ENCODE measurements around the gene DHX57. TPM values are rescaled to one million over a fixed set of nuclear protein-coding genes. Genes with fewer than 3 reads are reported as not detected.

The DHX57 gene
- total RNA-seq, 1 donor from 2014 or later, result 12.5 TPM

- no peak overlapping the region for H3K4me3 ChIP-seq (ENCODE audit: low read depth, low read length)
- DNase-seq (ENCODE audit: low read depth), result no peak
- TF ChIP-seq, protein P1, sequence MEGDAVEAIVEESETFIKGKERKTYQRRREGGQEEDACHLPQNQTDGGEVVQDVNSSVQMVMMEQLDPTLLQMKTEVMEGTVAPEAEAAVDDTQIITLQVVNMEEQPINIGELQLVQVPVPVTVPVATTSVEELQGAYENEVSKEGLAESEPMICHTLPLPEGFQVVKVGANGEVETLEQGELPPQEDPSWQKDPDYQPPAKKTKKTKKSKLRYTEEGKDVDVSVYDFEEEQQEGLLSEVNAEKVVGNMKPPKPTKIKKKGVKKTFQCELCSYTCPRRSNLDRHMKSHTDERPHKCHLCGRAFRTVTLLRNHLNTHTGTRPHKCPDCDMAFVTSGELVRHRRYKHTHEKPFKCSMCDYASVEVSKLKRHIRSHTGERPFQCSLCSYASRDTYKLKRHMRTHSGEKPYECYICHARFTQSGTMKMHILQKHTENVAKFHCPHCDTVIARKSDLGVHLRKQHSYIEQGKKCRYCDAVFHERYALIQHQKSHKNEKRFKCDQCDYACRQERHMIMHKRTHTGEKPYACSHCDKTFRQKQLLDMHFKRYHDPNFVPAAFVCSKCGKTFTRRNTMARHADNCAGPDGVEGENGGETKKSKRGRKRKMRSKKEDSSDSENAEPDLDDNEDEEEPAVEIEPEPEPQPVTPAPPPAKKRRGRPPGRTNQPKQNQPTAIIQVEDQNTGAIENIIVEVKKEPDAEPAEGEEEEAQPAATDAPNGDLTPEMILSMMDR (IDR thresholded peaks at IDR 0.05; ENCODE audit: insufficient read depth, low read length, poor library complexity, severe bottlenecking), result no peak
- H3K36me3 ChIP-seq (ENCODE audit: control insufficient read depth, insufficient read depth, low read length), result no peaks in the 10 kb centered on the region
- no peaks in the 10 kb centered on the region for H3K27me3 ChIP-seq (ENCODE audit: control insufficient read depth, insufficient read depth, low read length)
These were observed 32.2 kb upstream of the DHX57 start for GRCh38 chr2:38907743-38908562.

- Histone ChIP-seq H3K4me3 (ENCODE audit: low read depth, low read length) (no peak overlapping the region), H3K36me3 (ENCODE audit: control insufficient read depth, insufficient read depth, low read length) (no peaks in the 10 kb centered on the region), H3K27me3 (ENCODE audit: control insufficient read depth, insufficient read depth, low read length) (no peaks in the 10 kb centered on the region)
- TF ChIP-seq, protein P1 (IDR thresholded peaks at IDR 0.05; ENCODE audit: insufficient read depth, low read length, poor library complexity, severe bottlenecking), result no peak
- no peak for DNase-seq (ENCODE audit: low read depth)
These were observed 31.5 kb upstream of the DHX57 start for GRCh38 chr2:38907242-38907641.

DNA sequence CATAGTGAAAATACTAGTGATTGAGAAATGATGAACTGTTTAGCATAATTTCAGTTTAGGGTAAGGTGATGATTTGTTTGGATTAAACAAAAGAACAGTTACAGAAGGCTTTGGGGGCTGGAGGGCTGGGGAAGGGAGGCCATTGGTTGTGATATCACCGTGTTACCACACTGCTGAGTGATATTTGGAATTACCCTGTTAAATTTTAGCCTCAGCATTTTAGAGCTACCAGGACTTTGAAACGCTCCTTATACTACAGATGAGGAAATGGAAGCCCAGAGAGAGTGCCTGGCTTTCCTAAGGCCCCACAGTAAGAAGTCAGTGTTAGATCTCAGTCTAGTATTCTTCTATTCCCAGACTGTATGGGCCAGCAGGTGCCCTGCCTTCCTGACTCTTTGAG, 29.5 kb upstream of the DHX57 start:
- no peaks in the 10 kb centered on the region for H3K27me3 ChIP-seq (ENCODE audit: control insufficient read depth, insufficient read depth, low read length)
- H3K36me3 ChIP-seq (ENCODE audit: control insufficient read depth, insufficient read depth, low read length), result no peaks in the 10 kb centered on the region
- DNase-seq (ENCODE audit: low read depth), result no peak
- TF ChIP-seq, protein P1 (IDR thresholded peaks at IDR 0.05; ENCODE audit: insufficient read depth, low read length, poor library complexity, severe bottlenecking), result no peak
- H3K4me3 ChIP-seq (ENCODE audit: low read depth, low read length), result no peak overlapping the region

- TF ChIP-seq, protein P1 (IDR thresholded peaks at IDR 0.05; ENCODE audit: insufficient read depth, low read length, poor library complexity, severe bottlenecking), result no peak
- H3K27me3 ChIP-seq (ENCODE audit: control insufficient read depth, insufficient read depth, low read length), result no peaks in the 10 kb centered on the region
- no peak for DNase-seq (ENCODE audit: low read depth)
These were observed 25.0 kb upstream of the DHX57 start for GRCh38 chr2:38900726-38901125.

GRCh38 chr2:38898256-38898655, 22.5 kb upstream of the DHX57 start:
- TF ChIP-seq, protein P1 (IDR thresholded peaks at IDR 0.05; ENCODE audit: insufficient read depth, low read length, poor library complexity, severe bottlenecking), result no peak
- Histone ChIP-seq H3K36me3 (ENCODE audit: control insufficient read depth, insufficient read depth, low read length) (no peaks in the 10 kb centered on the region), H3K27me3 (ENCODE audit: control insufficient read depth, insufficient read depth, low read length) (no peaks in the 10 kb centered on the region), H3K4me3 (ENCODE audit: low read depth, low read length) (no peak overlapping the region)
- DNase-seq (ENCODE audit: low read depth), result no peak

More at GRCh38 chr2:38900726-38901125, 25.0 kb upstream of the DHX57 start:
- no peaks in the 10 kb centered on the region for H3K36me3 ChIP-seq (ENCODE audit: control insufficient read depth, insufficient read depth, low read length)
- no peak overlapping the region for H3K4me3 ChIP-seq (ENCODE audit: low read depth, low read length)

DNA sequence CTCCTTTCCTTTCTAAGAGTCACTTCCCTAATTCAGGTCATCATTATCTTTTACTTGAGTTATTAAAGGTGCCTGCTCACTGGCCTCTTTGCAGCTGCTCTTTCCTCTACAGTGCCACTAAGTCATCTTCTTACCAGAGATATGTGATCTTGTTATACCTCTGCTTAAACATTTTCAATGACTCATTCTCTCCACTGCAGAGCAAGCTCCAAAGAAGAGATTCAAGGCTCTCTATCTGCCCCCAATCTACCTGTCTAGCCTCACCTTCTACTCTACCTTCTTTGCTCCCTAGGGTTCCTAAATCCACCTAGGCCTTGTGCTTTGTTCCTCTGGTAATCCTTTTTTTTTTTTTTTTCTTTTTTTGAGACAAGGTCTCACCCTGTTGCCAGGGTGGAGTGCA, 17.1 kb upstream of the DHX57 start:
- no peaks in the 10 kb centered on the region for H3K27me3 ChIP-seq (ENCODE audit: control insufficient read depth, insufficient read depth, low read length)
- TF ChIP-seq, protein P1 (IDR thresholded peaks at IDR 0.05; ENCODE audit: insufficient read depth, low read length, poor library complexity, severe bottlenecking), result no peak
- no peaks in the 10 kb centered on the region for H3K36me3 ChIP-seq (ENCODE audit: control insufficient read depth, insufficient read depth, low read length)
- no peak for DNase-seq (ENCODE audit: low read depth)
- no peak overlapping the region for H3K4me3 ChIP-seq (ENCODE audit: low read depth, low read length)

Data from kidney epithelial cell (primary cell).